Stomach (tissue), 4 donors: ENCODE data around the gene NAV3.

Source experiments
- CTCF ChIP-seq, 7 experiments: fragments of 450-650 bp in 4 of 7; fragments of 200-600 bp in 3 of 7; sonication (generic) in 3 of 7; IDR thresholded peaks; one replicate each; pipeline ENCODE4 v1.5.1; 2016 to 2019; ENCODE audit warnings: antibody characterized with exemption in 7 of 7, control low read depth in 2 of 7, mild to moderate bottlenecking in 1 of 7
- POLR2A ChIP-seq, 4 donors: fragments of 450-650 bp; IDR thresholded peaks; one replicate each; pipeline ENCODE4 v1.6.1; 2016; ENCODE audit warnings: antibody characterized with exemption in 4 of 4, control low read depth in 2 of 4, mild to moderate bottlenecking in 1 of 4, moderate library complexity in 1 of 4
- POLR2AphosphoS5 ChIP-seq, 3 donors: sonication (generic); formaldehyde crosslinking; IDR thresholded peaks; one replicate each; pipeline ENCODE4 v1.6.1; 2016; ENCODE audit warnings: antibody characterized with exemption in 3 of 3

- TF ChIP-seq POLR2A (IDR thresholded peaks at IDR 0.05), result no peak
- TF ChIP-seq CTCF (IDR thresholded peaks at IDR 0.05), result no peak
- no peak for TF ChIP-seq POLR2AphosphoS5 (IDR thresholded peaks at IDR 0.05)
Observed at GRCh38 chr12:77907936-77908335, 77.2 kb downstream of the NAV3 start.
